Muscle layer of duodenum (tissue), 2 donors: ENCODE data around the gene TMEM130.
"Not testable (repeated sequence)": the region's sequence is repeated elsewhere in the genome, so short reads cannot be mapped to it uniquely, and the experiment has no call there.

ENCODE experiments used
- H3K27ac ChIP-seq: one replicate; pipeline ENCODE4 v1.7.0; 2013; ENCODE audit warnings: mild to moderate bottlenecking, low read length
- H3K27me3 ChIP-seq: one replicate; pipeline ENCODE4 v1.7.0; 2013; ENCODE audit warnings: low read depth, mild to moderate bottlenecking, control low read depth, low read length
- H3K36me3 ChIP-seq, 2 donors: one replicate each; pipeline ENCODE4 v1.7.0; 2013; ENCODE audit warnings: low read length in 2 of 2, control low read depth in 1 of 2, mild to moderate bottlenecking in 1 of 2; ENCODE audit not compliant: insufficient read depth in 2 of 2, control insufficient read depth in 1 of 2
- H3K4me1 ChIP-seq, 2 donors: one replicate each; pipeline ENCODE4 v1.7.0; 2013; ENCODE audit warnings: low read length in 2 of 2, mild to moderate bottlenecking in 2 of 2, control low read depth in 1 of 2, moderate library complexity in 1 of 2; ENCODE audit not compliant: insufficient read depth in 2 of 2, control insufficient read depth in 1 of 2
- H3K4me3 ChIP-seq, 2 donors: one replicate each; pipeline ENCODE4 v1.7.0; 2013; ENCODE audit warnings: low read length in 2 of 2, low read depth in 1 of 2, mild to moderate bottlenecking in 1 of 2
- H3K9me3 ChIP-seq, 2 donors: one replicate each; pipeline ENCODE4 v1.7.0; 2013; ENCODE audit warnings: low read length in 2 of 2, control low read depth in 1 of 2, mild to moderate bottlenecking in 1 of 2; ENCODE audit not compliant: control insufficient read depth in 1 of 2
- donor health status: healthy.

Gene TMEM130

GRCh38 chr7:98866351-98866750 is 3.5 kb downstream of the TMEM130 start:
- Histone ChIP-seq H3K27ac (no peak overlapping the region), H3K9me3 (no peaks in the 10 kb centered on the region), H3K4me1 (peaks cover 0 to 16% of the 10 kb centered on the region in 2 donors), H3K4me3 (no peak overlapping the region), H3K27me3 (no peaks in the 10 kb centered on the region), H3K36me3 (no peaks in the 10 kb centered on the region)

GRCh38 chr7:98864731-98865453 is 4.9 kb downstream of the TMEM130 start:
- no peaks in the 10 kb centered on the region for H3K36me3 ChIP-seq
- peaks cover 0 to 7% of the 10 kb centered on the region in 2 donors for H3K4me1 ChIP-seq
- H3K27ac ChIP-seq, result no peak overlapping the region
- no peaks in the 10 kb centered on the region for H3K27me3 ChIP-seq
- H3K4me3 ChIP-seq, result no peak overlapping the region
- no peaks in the 10 kb centered on the region for H3K9me3 ChIP-seq

- Histone ChIP-seq H3K4me3 (no peak overlapping the region), H3K27me3 (no peaks in the 10 kb centered on the region), H3K27ac (no peak overlapping the region), H3K9me3 (no peaks in the 10 kb centered on the region), H3K4me1 (no peaks in the 10 kb centered on the region), H3K36me3 (no peaks in the 10 kb centered on the region)
These were observed 6.2 kb downstream of the TMEM130 start for GRCh38 chr7:98863601-98864000.

GRCh38 chr7:98862716-98863420 is 6.9 kb downstream of the TMEM130 start:
- Histone ChIP-seq H3K4me3 (no peak overlapping the region), H3K36me3 (no peaks in the 10 kb centered on the region)

DNA sequence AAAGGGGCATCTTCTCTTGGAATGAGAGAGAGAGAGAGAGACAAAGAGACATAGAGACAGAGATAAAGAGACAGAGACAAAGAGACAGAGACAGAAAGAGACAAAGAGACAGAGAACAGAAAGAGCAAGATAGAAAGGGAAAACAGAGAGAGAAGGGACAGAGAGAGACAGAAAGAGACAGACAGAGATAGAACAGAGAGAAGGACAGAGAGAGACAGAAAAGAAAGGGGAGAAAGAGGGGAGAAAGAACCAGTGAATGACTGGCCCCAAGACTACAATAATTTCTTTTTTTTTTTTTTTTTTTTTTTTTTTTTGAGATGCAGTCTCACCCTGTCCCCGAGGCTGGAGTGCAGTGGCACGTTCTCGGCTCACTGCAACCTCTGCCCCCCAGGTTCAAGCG is 7.6 kb downstream of the TMEM130 start:
- Histone ChIP-seq H3K9me3 (no peaks in the 10 kb centered on the region), H3K36me3 (no peaks in the 10 kb centered on the region), H3K27ac (no peak overlapping the region), H3K4me1 (no peaks in the 10 kb centered on the region), H3K27me3 (no peaks in the 10 kb centered on the region), H3K4me3 (no peak overlapping the region)

More at GRCh38 chr7:98862716-98863420, 6.9 kb downstream of the TMEM130 start:
- H3K4me1 ChIP-seq, result no peaks in the 10 kb centered on the region
- H3K9me3 ChIP-seq, result no peaks in the 10 kb centered on the region
- no peak overlapping the region for H3K27ac ChIP-seq
- H3K27me3 ChIP-seq, result no peaks in the 10 kb centered on the region

DNA sequence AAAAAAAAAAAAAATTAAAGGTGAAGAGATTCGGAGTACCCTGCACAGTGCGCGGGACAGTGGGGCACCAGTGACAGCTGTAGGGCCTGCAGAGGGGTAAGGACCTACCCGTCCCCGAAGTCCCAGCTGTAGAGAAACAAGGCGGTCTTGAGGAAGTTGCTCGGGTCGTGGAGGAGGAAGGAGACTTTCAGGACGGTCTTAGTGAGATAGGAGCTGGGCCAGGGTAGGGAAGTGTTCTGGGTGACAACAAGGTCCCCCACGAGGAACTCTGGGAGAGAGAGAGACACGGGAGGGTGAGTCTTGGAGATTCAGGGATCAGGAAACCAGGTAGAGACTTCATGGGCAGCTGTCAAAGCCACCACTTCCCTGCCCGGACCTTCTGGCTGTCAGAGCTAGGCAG is 9.7 kb downstream of the TMEM130 start:
- H3K27me3 ChIP-seq, result no peaks in the 10 kb centered on the region
- no peaks in the 10 kb centered on the region for H3K4me1 ChIP-seq
- no peak overlapping the region for H3K27ac ChIP-seq
- no peaks in the 10 kb centered on the region for H3K9me3 ChIP-seq
- no peak overlapping the region for H3K4me3 ChIP-seq
- no peaks in the 10 kb centered on the region for H3K36me3 ChIP-seq

DNA sequence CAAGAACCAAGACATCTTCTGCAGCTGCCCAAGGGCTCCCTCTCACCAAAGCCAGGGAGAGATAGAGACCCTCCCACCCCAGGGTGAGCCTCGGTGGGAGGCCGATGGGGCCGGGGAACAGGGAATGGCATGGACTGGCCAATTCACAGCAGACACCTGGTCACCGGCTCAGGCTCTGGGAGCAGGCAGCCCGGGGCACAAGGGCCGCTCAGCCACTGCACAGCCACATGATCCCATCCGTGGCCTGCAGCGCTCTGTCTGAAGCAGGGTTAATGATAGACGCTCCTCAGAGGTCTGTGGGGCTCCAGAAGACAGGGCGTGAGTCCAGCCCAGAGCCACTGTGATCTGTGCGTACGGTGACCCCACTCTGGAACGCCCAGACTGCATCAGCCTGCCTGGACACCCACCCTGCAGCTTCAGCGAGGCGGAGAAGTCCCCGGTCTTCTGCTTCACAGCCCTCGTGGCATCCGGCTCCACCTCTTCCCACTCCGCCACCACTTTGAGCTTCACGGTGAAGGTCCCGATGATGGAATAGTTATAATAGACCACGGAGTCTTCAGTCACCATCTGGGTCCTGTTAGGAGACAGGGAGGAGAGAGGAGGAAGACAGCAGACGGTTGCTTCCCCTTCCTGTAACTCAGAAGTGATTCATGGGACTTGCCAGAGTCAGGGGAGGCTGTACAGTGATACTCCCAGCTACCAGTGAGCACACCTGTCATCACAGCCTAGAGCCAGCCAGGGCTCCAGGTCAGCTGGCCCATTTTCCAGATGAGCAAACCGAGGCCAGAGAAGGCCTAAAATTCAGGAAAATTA is 14.0 kb downstream of the TMEM130 start:
- Histone ChIP-seq H3K36me3 (no peaks in the 10 kb centered on the region), H3K27me3 (no peaks in the 10 kb centered on the region), H3K4me1 (no peaks in the 10 kb centered on the region), H3K27ac (no peak overlapping the region), H3K4me3 (no peak overlapping the region), H3K9me3 (no peaks in the 10 kb centered on the region)

- Histone ChIP-seq H3K36me3 (no peaks in the 10 kb centered on the region), H3K4me1 (no peaks in the 10 kb centered on the region), H3K9me3 (peaks cover 13 to 17% of the 10 kb centered on the region in 2 donors), H3K4me3 (no peak overlapping the region), H3K27ac (no peak overlapping the region), H3K27me3 (no peaks in the 10 kb centered on the region)
These were observed 17.0 kb downstream of the TMEM130 start for GRCh38 chr7:98852826-98853225.

- H3K27me3 ChIP-seq, result no peaks in the 10 kb centered on the region
- peaks cover 13 to 20% of the 10 kb centered on the region in 2 donors for H3K9me3 ChIP-seq
- no peaks in the 10 kb centered on the region for H3K4me1 ChIP-seq
- no peak overlapping the region for H3K27ac ChIP-seq
- H3K36me3 ChIP-seq, result no peaks in the 10 kb centered on the region
- peak overlapping the region in 1 of 2 donors; percentile 17 for H3K4me3 ChIP-seq
These were observed 20.9 kb downstream of the TMEM130 start for GRCh38 chr7:98848918-98849317.

- H3K27ac ChIP-seq, H3K4me3 ChIP-seq, H3K9me3 ChIP-seq, H3K27me3 ChIP-seq, H3K36me3 ChIP-seq, H3K4me1 ChIP-seq: not testable (repeated sequence)
These were observed 27.3 kb downstream of the TMEM130 start for GRCh38 chr7:98842552-98842951.
